Adrenal gland (tissue), 12 donors: Measurements from ENCODE around the gene PTPN18. TPM values are rescaled to one million over a fixed set of nuclear protein-coding genes. Genes with fewer than 3 reads are reported as not detected.

Experiments used
- DNase-seq, 7 donors: peaks; one replicate each; pipeline ENCODE4 v3.0.0-alpha.2; 2019 to 2020
- H3K27ac ChIP-seq, 5 donors: fragments of 200-600 bp; sonication (generic) in 4 of 5; 1 replicate in 3 of 5; 2 replicates in 2 of 5; pipeline versions ENCODE4 v1.5.1 to v1.8.0; 2016 to 2020; ENCODE audit warnings: mild to moderate bottlenecking in 1 of 5
- H3K27me3 ChIP-seq: fragments of 200-600 bp; 2 replicates; pipeline ENCODE4 v1.8.0; 2021
- H3K36me3 ChIP-seq, 2 donors: fragments of 200-600 bp; replicated peaks in 1 of 2; 1 replicate in 1 of 2; 2 replicates in 1 of 2; pipeline versions ENCODE4 v1.5.1 to v1.8.0; 2018 to 2022
- H3K4me1 ChIP-seq, 2 donors: fragments of 200-600 bp; replicated peaks in 1 of 2; 1 replicate in 1 of 2; 2 replicates in 1 of 2; pipeline versions ENCODE4 v1.5.1 to v1.8.0; 2018 to 2021
- H3K4me3 ChIP-seq, 4 donors: fragments of 200-600 bp; sonication (generic) in 3 of 4; one replicate each; pipeline ENCODE4 v1.5.1; 2016 to 2018
- H3K9me3 ChIP-seq, 3 donors: fragments of 200-600 bp; sonication (generic) in 1 of 3; replicated peaks in 1 of 3; 1 replicate in 2 of 3; 2 replicates in 1 of 3; pipeline versions ENCODE4 v1.5.1 to v1.8.0; 2016 to 2021
- CTCF ChIP-seq, 6 experiments: fragments of 450-650 bp in 4 of 6; fragments of 200-600 bp in 2 of 6; sonication (generic) in 1 of 6; IDR thresholded peaks; 1 replicate in 5 of 6; 2 replicates in 1 of 6; pipeline versions ENCODE4 v1.5.1 to v1.8.0; 2016 to 2021; ENCODE audit warnings: antibody characterized with exemption in 6 of 6, mild to moderate bottlenecking in 2 of 6, moderate library complexity in 1 of 6
- POLR2A ChIP-seq, 2 donors: fragments of 450-650 bp; IDR thresholded peaks; one replicate each; pipeline ENCODE4 v1.6.1; 2017; ENCODE audit warnings: antibody characterized with exemption in 2 of 2, mild to moderate bottlenecking in 2 of 2, moderate library complexity in 1 of 2
- WGBS, 4 donors: extraction: QIAGEN DNeasy Blood & Tissue Kit in 2 of 4; methylation state at CpG; one replicate each; pipeline versions ENCODE4 v1.1.5 to v1.1.7; 2013 to 2017; 5-methylcytosine and 5-hydroxymethylcytosine counted together
- intact Hi-C, 2 donors: fragments of 100-400 bp; cut with DNase I; formaldehyde crosslinking; loops; one replicate each; pipeline versions ENCODE4 v1.14.1 to v1.15.0; 2022 to 2023
- polyA plus RNA-seq, 3 donors: library from polyadenylated mRNA; stranded (reverse); fragments of 200-250 nt in 2 of 3; fragments of 350-450 nt in 1 of 3; fragmentation: Illumina TruSeq in 1 of 3; extraction: RNeasy Lipid Tissue Mini Kit (QIAGEN cat#74804) in 1 of 3; gene quantifications; one replicate each; pipeline ENCODE4 v1.2.3, GENCODE V29; 2013 to 2014
- total RNA-seq, 9 donors: library from RNA; depleted of rRNA in 4 of 9; stranded (reverse); fragments of >200 nt in 4 of 9; fragments of 120-200 nt in 1 of 9; fragmentation: NEBNext Ultra II Directional in 1 of 9; extraction: Animal tissue kit (Norgen Biotek cat#: 25700) in 1 of 9; gene quantifications; one replicate each; pipeline versions ENCODE4 v1.1.0 to v1.2.4, GENCODE V29; 2013 to 2023
- donor health status: healthy with polysubstance abuse.
- donor health status: Bipolar disorder and iron deficiency.
- donor health status: DM: yes; HTN: yes; CAD: no.
- donor health status: DM: no; HTN: no; CAD: no.
- donor health status: DM: no; HTN: no; CAD: no.
- donor health status: DM: yes; HTN: yes; CAD: no.

PTPN18 gene
- total and polyA plus RNA-seq, 12 donors: 7.4 to 74.1 (median 42.1) TPM

GRCh38 chr2:130337735-130338325 lies 18.0 kb upstream of the PTPN18 start:
- Histone ChIP-seq H3K36me3 (peaks cover 0 to 16% of the 10 kb centered on the region in 2 donors), H3K27me3 (no peaks in the 10 kb centered on the region), H3K4me1 (peaks cover 0 to 13% of the 10 kb centered on the region in 2 donors), H3K9me3 (no peaks in the 10 kb centered on the region), H3K4me3 (no peak overlapping the region), H3K27ac (peak overlapping the region in 4 of 5 donors; percentile 25 to 75 (median 40))
- intact Hi-C loops: loop anchor here (10.0 kb wide), 3 partner anchors 153 to 473 kb away; partner anchors contain the start of genes MZT2B (in 1 of the 2) and SMPD4 (in 1 of the 2)
- WGBS, 4 donors: 47 to 59% (median 49%) methylated on average over 8 of the region's 8 CpGs
- DNase-seq: no peak
- TF ChIP-seq POLR2A (IDR thresholded peaks at IDR 0.05) (no peak), CTCF (IDR thresholded peaks at IDR 0.05) (no peak)

GRCh38 chr2:130338793-130339345 lies 17.0 kb upstream of the PTPN18 start:
- H3K36me3 ChIP-seq: peaks cover 0 to 16% of the 10 kb centered on the region in 2 donors
- intact Hi-C loops: loop anchor here (10.0 kb wide), 3 partner anchors 154 to 474 kb away; partner anchors contain the start of genes MZT2B (in 1 of the 2) and SMPD4 (in 1 of the 2)
- H3K4me1 ChIP-seq: peaks cover 8 to 20% of the 10 kb centered on the region in 2 donors
- no peak overlapping the region for H3K4me3 ChIP-seq
- no peak for TF ChIP-seq CTCF (IDR thresholded peaks at IDR 0.05)
- TF ChIP-seq POLR2A (IDR thresholded peaks at IDR 0.05): no peak
- WGBS, 4 donors: 93 to 97% (median 94%) methylated on average over 12 of the region's 12 CpGs
- H3K27ac ChIP-seq: no peak overlapping the region
- DNase-seq: no peak
- no peaks in the 10 kb centered on the region for H3K27me3 ChIP-seq
- no peaks in the 10 kb centered on the region for H3K9me3 ChIP-seq

GRCh38 chr2:130339885-130340745 lies 15.7 kb upstream of the PTPN18 start:
- TF ChIP-seq CTCF (IDR thresholded peaks at IDR 0.05): no peak
- no peak for TF ChIP-seq POLR2A (IDR thresholded peaks at IDR 0.05)
- no peak overlapping the region for H3K4me3 ChIP-seq
- H3K27me3 ChIP-seq: no peaks in the 10 kb centered on the region
- peaks cover 0 to 25% of the 10 kb centered on the region in 2 donors for H3K36me3 ChIP-seq
- WGBS, 4 donors: 92 to 96% (median 95%) methylated on average over 10 of the region's 10 CpGs
- intact Hi-C loops: loop anchor here (10.0 kb wide), 3 partner anchors 155 to 475 kb away; partner anchors contain the start of genes MZT2B (in 1 of the 2) and SMPD4 (in 1 of the 2)
- no peak for DNase-seq
- no peaks in the 10 kb centered on the region for H3K9me3 ChIP-seq
- peaks cover 8 to 25% of the 10 kb centered on the region in 2 donors for H3K4me1 ChIP-seq
- H3K27ac ChIP-seq: no peak overlapping the region

GRCh38 chr2:130341562-130342019 lies 14.3 kb upstream of the PTPN18 start:
- Histone ChIP-seq H3K27me3 (no peaks in the 10 kb centered on the region), H3K36me3 (peaks cover 0 to 39% of the 10 kb centered on the region in 2 donors), H3K4me3 (peak overlapping the region; percentile 43 to 82 (median 62)), H3K4me1 (peaks cover 8 to 25% of the 10 kb centered on the region in 2 donors), H3K27ac (peak overlapping the region in 4 of 5 donors; percentile 55 to 92 (median 84)), H3K9me3 (no peaks in the 10 kb centered on the region)
- DNase-seq: no peak
- TF ChIP-seq CTCF (IDR thresholded peaks at IDR 0.05) (no peak), POLR2A (IDR thresholded peaks at IDR 0.05) (no peak)
- WGBS, 4 donors: 1 to 5% (median 3%) methylated on average over 8 to 24 of the region's 24 CpGs
- intact Hi-C loops: no loop called here
